Calu3 (cell line): ENCODE results near the gene DDRGK1. TPM values are rescaled to one million over a fixed set of nuclear protein-coding genes. Genes with fewer than 3 reads are reported as not detected.
A peak's percentile ranks its signal among the peaks of the same experiment; 100 is the strongest.
"Not testable (repeated sequence)": the region's sequence is repeated elsewhere in the genome, so short reads cannot be mapped to it uniquely, and the experiment has no call there.

Experiments used
- BruUV-seq: library from RNA; stranded (reverse); fragments of 400-500 nt; replicated peaks from 2 replicates; lab custom pipeline; 2021; lab: Mats Ljungman, UMichigan
- CTCF ChIA-PET: fragments of 300-600 bp; sonication (Branson Sonifier 250); formaldehyde crosslinking; loops from one replicate; lab custom pipeline; 2022; ENCODE audit warnings: antibody characterized with exemption; lab: Charles Lee
- DNase-seq: peaks from one replicate; pipeline ENCODE4 v3.0.0; 2022
- H3K27ac Mint-ChIP-seq: one replicate; pipeline ENCODE4 v1.8.0; 2022; ENCODE audit warnings: mixed read lengths; ENCODE audit not compliant: unreplicated experiment
- H3K27me3 Mint-ChIP-seq: one replicate; pipeline ENCODE4 v1.8.0; 2022; ENCODE audit warnings: mixed read lengths; ENCODE audit not compliant: unreplicated experiment
- H3K36me3 Mint-ChIP-seq: one replicate; pipeline ENCODE4 v1.8.0; 2022; ENCODE audit warnings: mild to moderate bottlenecking, moderate library complexity, mixed read lengths; ENCODE audit not compliant: insufficient read depth, unreplicated experiment
- H3K4me1 Mint-ChIP-seq: one replicate; pipeline ENCODE4 v1.8.0; 2022; ENCODE audit warnings: mild to moderate bottlenecking, low read depth, mixed read lengths; ENCODE audit not compliant: unreplicated experiment
- H3K4me3 Mint-ChIP-seq: one replicate; pipeline ENCODE4 v1.8.0; 2022; ENCODE audit warnings: mild to moderate bottlenecking, low read depth, moderate library complexity, mixed read lengths; ENCODE audit not compliant: unreplicated experiment
- H3K9me3 Mint-ChIP-seq: one replicate; pipeline ENCODE4 v1.8.0; 2022; ENCODE audit warnings: low read depth, mixed read lengths; ENCODE audit not compliant: unreplicated experiment
- intact Hi-C: fragments of 100-400 bp; cut with micrococcal nuclease; formaldehyde crosslinking; loops from one replicate; pipeline ENCODE4 v1.10.0; 2022; ENCODE audit not compliant: unreplicated experiment
- total RNA-seq: library from RNA; stranded (reverse); gene quantifications from 2 replicates; pipeline ENCODE4 v1.2.3, GENCODE V29; 2022
- TF ChIP-seq, protein P1 (sequence below): fragments of 200-600 bp; IDR thresholded peaks from one replicate; pipeline ENCODE4 v1.8.0; 2022; ENCODE audit warnings: antibody characterized with exemption; ENCODE audit not compliant: unreplicated experiment

The DDRGK1 gene
- total RNA-seq, 1 experiment from 2014 or later, result 30.9 TPM

DNA sequence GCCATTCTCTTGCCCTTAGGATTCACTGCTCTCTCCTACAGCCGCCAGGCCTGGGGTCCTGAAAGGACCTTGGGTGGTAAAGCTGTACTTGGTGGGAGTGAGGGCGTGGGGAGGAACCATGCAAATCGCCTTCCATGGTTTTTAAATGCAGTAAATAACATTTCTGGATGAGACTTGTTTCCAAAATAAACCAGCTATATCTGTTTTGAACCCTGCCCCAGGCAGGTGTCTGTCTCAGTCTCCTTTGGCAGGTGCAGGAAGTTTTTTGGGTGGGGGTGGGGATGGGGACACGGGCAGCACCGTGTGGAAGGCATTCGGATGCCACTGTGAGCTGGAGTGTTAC, 19.1 kb upstream of the DDRGK1 start:
- TF ChIP-seq, protein P1, sequence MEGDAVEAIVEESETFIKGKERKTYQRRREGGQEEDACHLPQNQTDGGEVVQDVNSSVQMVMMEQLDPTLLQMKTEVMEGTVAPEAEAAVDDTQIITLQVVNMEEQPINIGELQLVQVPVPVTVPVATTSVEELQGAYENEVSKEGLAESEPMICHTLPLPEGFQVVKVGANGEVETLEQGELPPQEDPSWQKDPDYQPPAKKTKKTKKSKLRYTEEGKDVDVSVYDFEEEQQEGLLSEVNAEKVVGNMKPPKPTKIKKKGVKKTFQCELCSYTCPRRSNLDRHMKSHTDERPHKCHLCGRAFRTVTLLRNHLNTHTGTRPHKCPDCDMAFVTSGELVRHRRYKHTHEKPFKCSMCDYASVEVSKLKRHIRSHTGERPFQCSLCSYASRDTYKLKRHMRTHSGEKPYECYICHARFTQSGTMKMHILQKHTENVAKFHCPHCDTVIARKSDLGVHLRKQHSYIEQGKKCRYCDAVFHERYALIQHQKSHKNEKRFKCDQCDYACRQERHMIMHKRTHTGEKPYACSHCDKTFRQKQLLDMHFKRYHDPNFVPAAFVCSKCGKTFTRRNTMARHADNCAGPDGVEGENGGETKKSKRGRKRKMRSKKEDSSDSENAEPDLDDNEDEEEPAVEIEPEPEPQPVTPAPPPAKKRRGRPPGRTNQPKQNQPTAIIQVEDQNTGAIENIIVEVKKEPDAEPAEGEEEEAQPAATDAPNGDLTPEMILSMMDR, result no peak
- CTCF ChIA-PET, result no interaction called here
- intact Hi-C loops, result no loop called here
- no TSS peak for BruUV-seq
- DNase-seq, result no peak
- Mint-ChIP-seq H3K4me1 (peaks cover 8% of the 10 kb centered on the region), H3K9me3 (no peaks in the 10 kb centered on the region), H3K36me3 (peaks cover 13% of the 10 kb centered on the region), H3K27me3 (no peaks in the 10 kb centered on the region), H3K4me3 (no peak overlapping the region), H3K27ac (no peak overlapping the region)

- TF ChIP-seq, protein P1, result no peak
- no peaks in the 10 kb centered on the region for H3K9me3 Mint-ChIP-seq
- intact Hi-C loops, result no loop called here
- H3K36me3 Mint-ChIP-seq, result peaks cover 9% of the 10 kb centered on the region
- no peak overlapping the region for H3K27ac Mint-ChIP-seq
- no peak overlapping the region for H3K4me3 Mint-ChIP-seq
- no peak for DNase-seq
- H3K27me3 Mint-ChIP-seq, result no peaks in the 10 kb centered on the region
- H3K4me1 Mint-ChIP-seq, result peaks cover 8% of the 10 kb centered on the region
- CTCF ChIA-PET, result interaction anchor here (0.6 kb wide), 1 partner anchor 25 kb away, joined by 3 read pairs; no protein-coding TSS in a partner anchor
- BruUV-seq, result no TSS peak
These were observed 18.4 kb upstream of the DDRGK1 start for GRCh38 chr20:3222635-3223600.

DNA sequence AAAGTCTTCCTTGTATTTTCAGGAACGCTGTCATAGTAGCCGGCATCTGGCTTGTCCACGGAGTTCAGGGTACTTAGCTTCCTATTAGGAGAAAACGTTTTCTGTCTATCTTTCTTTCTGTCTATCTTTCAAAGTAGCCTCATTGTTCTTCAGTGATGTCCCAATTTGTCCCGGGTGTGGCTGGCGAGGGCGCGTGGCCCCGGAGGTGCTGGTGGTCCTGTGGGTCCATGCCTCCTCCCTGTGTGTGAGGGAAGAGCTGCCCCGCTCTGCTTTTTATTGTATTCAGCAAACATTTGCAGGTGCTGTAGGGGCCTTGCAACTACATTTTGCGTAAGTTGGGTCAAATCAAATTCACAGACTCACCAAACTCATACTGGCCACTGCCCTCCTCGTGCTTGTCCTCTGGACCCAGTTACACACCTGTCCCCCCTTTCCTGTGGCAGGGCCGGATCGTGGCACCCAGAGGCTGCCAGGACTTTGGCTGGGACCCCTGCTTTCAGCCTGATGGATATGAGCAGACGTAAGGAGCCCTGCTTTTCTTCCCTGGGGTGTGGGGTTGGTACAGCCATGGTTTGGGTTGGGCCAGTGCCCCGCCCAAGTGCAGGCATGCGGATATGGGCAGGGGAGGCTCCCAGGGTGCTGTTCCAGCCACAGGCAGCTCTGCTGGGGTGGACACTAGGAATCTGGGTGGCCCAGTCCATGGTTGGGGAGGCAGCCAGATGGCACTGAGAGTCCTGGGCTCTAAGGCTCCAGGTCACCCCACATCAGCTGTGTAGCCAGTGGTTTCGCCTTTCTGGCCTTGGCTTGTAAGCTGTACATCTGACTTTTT, 17.1 kb upstream of the DDRGK1 start:
- H3K27me3 Mint-ChIP-seq, result no peaks in the 10 kb centered on the region
- intact Hi-C loops, result no loop called here
- H3K4me3 Mint-ChIP-seq, result no peak overlapping the region
- TF ChIP-seq, protein P1, result no peak
- BruUV-seq, result no TSS peak
- H3K36me3 Mint-ChIP-seq, result peaks cover 9% of the 10 kb centered on the region
- no peak overlapping the region for H3K27ac Mint-ChIP-seq
- H3K4me1 Mint-ChIP-seq, result peaks cover 8% of the 10 kb centered on the region
- CTCF ChIA-PET, result no interaction called here
- DNase-seq, result peak; percentile 58
- no peaks in the 10 kb centered on the region for H3K9me3 Mint-ChIP-seq

- DNase-seq, result peak; percentile 78
- Mint-ChIP-seq H3K4me3 (no peak overlapping the region), H3K4me1 (peaks cover 8% of the 10 kb centered on the region), H3K36me3 (peaks cover 19% of the 10 kb centered on the region), H3K27me3 (no peaks in the 10 kb centered on the region), H3K9me3 (no peaks in the 10 kb centered on the region), H3K27ac (no peak overlapping the region)
- TF ChIP-seq, protein P1, result peak; percentile 89
- intact Hi-C loops, result loop anchor here (5.0 kb wide), 1 partner anchor 59 kb away; no protein-coding TSS in a partner anchor
- CTCF ChIA-PET, result interaction anchor here (0.5 to 0.9 kb wide), 2 partner anchors 22 to 32 kb away, joined by 3 to 5 read pairs; no protein-coding TSS in a partner anchor
- BruUV-seq, result no TSS peak
These were observed 14.0 kb upstream of the DDRGK1 start for GRCh38 chr20:3218307-3218988.

GRCh38 chr20:3215359-3215917, 11.0 kb upstream of the DDRGK1 start:
- intact Hi-C loops, result loop anchor here (5.0 kb wide), 1 partner anchor 62 kb away; no protein-coding TSS in a partner anchor
- H3K27me3 Mint-ChIP-seq, H3K27ac Mint-ChIP-seq, BruUV-seq, CTCF ChIA-PET, H3K9me3 Mint-ChIP-seq, DNase-seq, H3K4me3 Mint-ChIP-seq, H3K4me1 Mint-ChIP-seq: not testable (repeated sequence)
- H3K36me3 Mint-ChIP-seq, result peaks cover 12% of the 10 kb centered on the region
